HCEC 1CT (cell line): ENCODE results near the gene NTRK3.

Experiments
- DNase-seq: peaks from one replicate; pipeline ENCODE4 v3.0.0-alpha.2; 2017

The NTRK3 gene

DNA sequence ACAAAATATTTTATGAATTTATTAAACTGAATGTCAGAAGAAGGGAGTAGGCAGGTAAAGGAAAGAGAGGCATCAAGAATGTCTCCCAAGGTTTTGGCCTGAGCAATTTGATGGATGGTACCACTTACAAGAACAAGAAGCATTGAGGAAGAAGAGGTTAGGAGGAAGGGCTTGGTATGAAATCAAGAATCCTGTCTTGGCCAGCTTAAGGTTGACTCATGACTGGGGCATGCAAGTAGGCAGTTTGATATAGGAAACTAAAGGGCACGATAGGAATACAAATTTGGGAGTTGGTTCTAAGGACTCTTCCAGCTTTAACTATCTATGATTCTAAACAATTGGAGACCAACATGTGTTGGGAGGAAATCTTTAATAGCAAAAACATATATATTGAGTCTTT lies 79.1 kb downstream of the NTRK3 start:
- no peak for DNase-seq

DNA sequence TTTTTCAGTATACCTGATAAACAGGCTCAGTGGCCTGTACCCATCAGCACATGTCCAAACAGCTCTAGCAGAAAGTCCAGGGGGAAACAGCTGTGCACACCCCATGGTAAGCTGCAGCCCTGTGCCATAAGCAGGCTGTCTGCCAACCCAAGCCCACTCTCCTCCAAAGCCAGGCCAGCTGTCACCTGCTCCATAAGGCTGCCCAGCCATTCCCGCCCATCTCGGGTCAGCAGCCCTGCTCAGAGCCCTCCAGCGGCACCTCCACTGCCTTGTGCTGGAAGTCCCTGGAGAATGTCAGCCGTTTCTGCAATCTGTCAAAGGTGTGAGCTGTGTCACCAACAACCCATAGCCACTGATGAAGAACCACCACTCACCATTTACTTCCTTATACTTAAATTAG lies 82.0 kb downstream of the NTRK3 start:
- no peak for DNase-seq

GRCh38 chr15:88166082-88166993 lies 90.2 kb downstream of the NTRK3 start:
- peak; percentile 5 for DNase-seq

- DNase-seq, result no peak
Observed at GRCh38 chr15:88161636-88162035, 94.9 kb downstream of the NTRK3 start.

GRCh38 chr15:88155310-88155709 lies 101.2 kb downstream of the NTRK3 start:
- no peak for DNase-seq

DNA sequence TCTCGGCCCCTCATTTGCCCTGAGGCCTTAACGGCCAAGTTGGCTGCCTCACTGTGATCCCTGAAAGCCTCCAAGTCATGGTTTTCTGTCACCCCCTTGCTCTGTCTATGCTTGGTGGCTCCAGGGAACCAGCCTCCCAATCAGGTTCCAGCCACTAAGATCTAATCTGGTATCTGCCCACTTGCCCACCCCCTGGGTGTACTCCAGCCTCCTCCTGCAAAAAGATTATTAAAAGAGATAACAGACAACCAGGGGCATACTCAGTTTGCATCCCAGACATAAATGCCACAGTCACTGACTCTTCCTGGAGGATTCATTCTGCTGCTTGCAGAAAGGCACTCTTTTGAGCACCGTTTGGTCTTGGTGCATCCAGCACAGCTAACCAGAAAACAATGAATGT lies 103.9 kb downstream of the NTRK3 start:
- DNase-seq, result no peak

DNA sequence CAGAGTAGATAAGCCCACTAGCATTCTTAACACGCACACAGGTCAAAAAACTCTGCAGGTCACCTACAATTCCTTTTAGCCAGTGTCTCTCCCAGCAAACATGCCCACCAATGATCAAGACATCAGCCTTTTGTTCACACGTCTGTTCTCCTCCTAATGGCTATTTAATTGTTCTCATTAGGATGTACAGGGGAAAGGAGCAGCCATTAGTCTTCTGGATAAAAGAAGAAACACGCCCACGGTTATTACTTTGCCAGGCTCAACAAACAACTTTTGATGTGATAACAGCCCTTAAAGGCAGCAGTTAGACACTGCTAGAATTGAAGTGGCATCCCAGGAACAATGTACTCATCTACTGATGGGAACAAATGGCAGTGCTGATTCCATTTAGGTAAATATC lies 108.8 kb downstream of the NTRK3 start:
- no peak for DNase-seq

DNA sequence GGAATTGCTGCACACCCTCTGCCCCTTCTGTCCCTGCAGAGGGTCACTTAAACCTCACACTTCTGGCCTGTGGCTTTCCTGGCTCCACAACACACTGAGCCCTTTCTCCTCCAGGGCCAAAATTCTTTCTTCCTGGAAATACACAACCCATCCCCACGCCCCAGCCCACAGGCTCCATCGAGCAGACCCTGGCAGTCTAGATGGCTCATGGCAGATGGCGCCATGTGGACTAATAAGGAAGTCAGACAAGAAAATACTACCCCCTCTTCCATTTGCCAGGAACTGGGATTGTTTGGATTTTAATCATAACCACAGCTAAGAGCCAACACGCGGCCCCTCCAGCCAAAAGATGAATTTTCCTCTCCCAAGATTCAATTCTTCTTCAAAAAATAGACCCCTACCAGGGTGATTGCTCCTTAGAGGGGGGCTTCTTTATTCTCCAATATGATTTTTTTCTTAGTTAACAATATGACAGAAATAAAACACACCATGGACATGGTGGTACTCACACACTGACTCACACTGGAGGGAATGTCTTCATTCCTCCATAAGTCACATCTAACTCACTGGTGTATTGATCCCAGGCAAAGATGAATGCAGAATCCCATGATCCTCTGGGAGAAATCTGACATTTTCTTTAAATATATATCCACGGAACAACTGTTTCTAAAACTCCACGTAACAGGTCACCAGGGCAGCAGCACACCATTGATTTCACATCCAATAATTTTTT lies 111.5 kb downstream of the NTRK3 start:
- no peak for DNase-seq

GRCh38 chr15:88142121-88142520 lies 114.4 kb downstream of the NTRK3 start:
- DNase-seq, result no peak

- no peak for DNase-seq
Observed at GRCh38 chr15:88141269-88141889, 115.2 kb downstream of the NTRK3 start.

- DNase-seq, result no peak
Observed at GRCh38 chr15:88140398-88140797, 116.1 kb downstream of the NTRK3 start.

- no peak for DNase-seq
Observed at GRCh38 chr15:88139936-88140335, 116.6 kb downstream of the NTRK3 start.

DNA sequence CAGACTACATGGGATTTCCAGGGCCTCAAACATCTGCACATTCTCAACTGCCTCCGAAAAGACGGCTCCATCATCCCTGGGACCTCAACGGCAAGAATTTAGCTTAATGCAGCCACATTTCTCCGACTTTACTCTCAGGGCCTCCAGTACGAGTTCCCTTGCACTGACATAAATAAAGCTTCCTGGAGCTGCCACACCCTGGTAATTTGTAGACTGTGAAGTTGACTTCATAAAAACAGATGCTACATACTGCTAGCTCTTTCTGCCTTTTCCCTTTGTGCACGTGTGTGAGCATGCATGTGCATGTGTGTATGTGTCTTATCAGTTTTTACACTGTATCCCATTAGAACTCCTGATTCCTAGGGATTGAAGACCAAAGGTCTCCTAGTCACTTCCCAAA lies 122.7 kb downstream of the NTRK3 start:
- DNase-seq, result no peak

GRCh38 chr15:88132499-88132898 lies 124.0 kb downstream of the NTRK3 start:
- no peak for DNase-seq

- DNase-seq, result no peak
Observed at GRCh38 chr15:88131937-88132336, 124.6 kb downstream of the NTRK3 start.

DNA sequence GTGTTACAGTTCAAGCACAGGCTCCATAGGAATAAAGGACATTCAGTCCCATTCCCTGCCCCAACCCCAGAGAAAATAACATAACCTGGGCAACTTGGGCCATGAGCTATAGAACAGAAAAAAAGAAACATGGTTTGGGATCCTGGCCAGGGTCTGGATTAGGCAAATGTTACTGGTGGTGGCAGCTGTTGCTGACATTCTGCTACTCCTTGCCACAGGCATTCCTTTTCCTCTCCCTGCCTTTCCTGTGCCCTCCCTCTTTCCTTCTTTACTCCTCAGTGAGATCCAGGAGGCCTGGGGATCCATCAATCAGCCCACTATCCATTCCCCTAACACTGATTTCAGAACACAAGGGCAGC lies 129.1 kb downstream of the NTRK3 start:
- DNase-seq, result no peak

DNA sequence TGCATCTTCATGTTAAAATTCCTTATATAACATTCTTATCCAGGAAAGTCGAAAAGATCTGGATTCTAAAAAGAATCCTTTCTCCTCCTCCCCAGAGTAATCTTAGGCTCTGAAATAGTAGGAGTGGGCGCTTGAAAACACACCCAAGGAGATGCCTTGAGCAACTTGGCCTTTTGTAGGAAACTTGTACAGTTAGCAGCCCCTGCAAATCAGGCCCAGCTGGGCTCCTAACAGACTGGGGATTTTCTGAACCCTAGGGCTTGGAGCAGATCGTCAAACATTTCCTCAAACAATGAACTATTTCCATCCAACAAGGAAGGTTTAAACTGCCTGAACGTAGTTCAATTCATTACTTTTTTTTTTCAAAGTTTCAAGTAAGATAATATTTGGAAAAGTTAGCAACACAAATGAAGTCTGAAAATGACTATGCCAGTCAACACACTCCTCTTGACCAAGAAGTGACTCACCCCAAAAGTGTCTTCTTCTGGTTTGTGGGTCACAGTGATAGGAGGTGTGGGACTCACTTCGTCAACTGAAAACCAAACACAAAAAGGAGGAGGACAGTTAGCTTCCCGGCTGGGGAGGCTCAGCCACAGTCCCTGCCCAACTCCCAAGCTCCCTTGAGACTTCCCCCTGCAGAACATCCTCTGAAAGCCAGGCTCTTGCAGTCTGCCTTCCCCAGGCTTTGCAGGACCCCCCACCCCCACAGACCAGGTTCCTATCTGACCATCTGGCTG lies 129.7 kb downstream of the NTRK3 start:
- no peak for DNase-seq

GRCh38 chr15:88125576-88125975 lies 131.0 kb downstream of the NTRK3 start:
- no peak for DNase-seq

- no peak for DNase-seq
Observed at GRCh38 chr15:88124199-88124598, 132.3 kb downstream of the NTRK3 start.

DNA sequence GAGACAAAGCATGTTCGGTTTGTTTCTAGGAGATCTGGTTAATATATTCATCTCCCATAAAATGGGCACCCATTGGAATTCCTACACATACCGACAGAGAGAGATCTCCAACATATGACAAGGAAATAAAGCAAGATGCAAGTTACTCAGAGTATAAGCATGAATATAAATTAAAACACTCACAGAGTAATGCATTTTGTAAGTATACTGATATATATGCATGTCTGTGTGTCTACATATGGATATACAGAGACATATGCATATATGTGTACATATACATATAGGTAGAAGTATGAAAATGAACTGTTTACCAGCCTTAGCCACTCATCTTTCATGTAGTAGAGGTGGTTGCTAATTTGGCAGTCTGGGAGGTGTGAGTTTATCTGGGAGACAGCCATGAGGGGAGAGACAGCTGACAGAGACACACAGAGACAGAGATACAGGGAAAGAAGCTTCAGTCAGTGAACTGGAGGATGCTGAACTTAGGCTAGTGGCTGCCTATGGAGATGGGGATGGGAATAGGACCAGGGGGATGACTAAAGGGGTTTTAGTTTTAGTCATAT lies 134.5 kb downstream of the NTRK3 start:
- no peak for DNase-seq

DNA sequence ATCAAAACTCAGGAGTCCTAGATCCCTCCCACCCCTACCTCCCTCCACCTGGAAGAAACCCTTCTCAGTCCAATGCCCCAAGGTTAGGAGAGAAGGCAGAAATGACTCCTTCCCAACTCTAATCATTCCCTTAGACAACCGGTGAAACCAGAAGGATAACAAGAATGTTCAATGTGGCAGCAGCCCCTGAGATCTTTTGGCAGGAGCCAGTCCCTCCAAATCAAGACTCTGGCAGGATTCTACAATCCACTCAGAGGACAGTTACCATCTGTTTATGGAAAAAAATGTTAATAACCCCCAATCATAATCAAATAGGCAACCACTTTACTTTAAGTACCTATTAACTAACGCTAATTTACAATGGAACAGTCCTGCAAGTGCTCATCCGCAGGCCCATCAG lies 136.5 kb downstream of the NTRK3 start:
- no peak for DNase-seq

DNA sequence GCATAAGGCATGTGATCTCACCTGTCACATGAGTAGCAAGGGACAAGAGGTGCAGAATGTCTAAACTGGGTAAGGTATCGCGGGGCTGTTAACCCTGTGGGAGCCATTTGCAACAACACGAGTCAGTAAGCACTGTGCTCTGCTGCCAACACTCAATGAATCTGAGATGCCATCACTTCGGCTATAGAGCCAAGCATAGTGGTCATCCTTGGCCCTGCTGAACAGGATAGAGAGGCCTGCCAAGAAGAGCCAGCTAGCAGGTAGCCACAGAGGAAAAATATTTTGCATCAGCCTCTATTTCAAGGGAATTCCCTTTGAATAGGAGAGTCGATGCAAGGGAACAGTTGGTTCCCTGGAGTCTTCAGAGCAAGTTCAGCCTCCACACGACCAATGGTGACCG lies 137.8 kb downstream of the NTRK3 start:
- DNase-seq, result no peak

DNA sequence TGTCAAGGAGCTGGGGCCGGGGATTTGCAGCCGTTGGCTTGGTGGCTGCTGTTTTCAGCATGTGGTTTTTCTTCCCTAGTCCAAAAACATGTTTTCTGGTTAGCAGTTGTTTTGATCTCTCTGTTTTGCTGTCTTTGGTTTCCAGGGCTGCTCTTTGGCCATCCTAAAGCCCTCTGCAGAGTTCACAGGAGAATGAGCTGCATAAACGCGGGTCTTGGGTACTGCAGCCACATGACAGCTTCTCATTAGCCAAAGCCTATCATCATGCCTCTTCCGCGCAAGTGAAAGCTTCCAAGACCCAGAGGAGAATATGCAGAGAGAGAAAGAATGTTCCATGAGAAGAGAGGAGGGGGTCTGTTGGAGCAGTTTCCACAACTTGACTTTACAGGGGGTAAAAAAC lies 138.5 kb downstream of the NTRK3 start:
- DNase-seq, result no peak
